ENCODE measurements around the gene PTHLH. TPM values are rescaled to one million over a fixed set of nuclear protein-coding genes. Genes with fewer than 3 reads are reported as not detected.

Gene PTHLH
- total and polyA plus RNA-seq, 12 donors = 0.11 to 0.55 (median 0.30) TPM; not detected in 6

DNA sequence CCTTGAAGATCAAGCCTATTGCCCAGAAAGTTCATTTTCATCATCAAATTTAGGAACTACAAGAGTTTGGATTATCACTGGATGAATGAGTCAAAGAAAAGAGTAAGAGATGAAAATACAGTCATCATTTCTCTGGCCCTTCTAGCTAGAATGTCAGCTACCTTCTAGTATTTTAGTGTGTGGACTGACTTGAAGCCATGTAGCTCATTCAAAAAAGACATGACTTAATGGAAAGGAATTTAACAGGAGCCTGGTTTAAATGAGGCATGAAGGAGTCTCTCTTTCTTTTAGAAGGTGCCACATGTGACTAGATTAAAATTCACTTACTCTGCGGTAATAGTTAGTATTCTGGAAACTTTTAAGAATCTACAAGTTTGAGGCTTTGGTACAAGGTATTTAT lies 7.1 kb downstream of the PTHLH start:
- TF ChIP-seq, protein P1, sequence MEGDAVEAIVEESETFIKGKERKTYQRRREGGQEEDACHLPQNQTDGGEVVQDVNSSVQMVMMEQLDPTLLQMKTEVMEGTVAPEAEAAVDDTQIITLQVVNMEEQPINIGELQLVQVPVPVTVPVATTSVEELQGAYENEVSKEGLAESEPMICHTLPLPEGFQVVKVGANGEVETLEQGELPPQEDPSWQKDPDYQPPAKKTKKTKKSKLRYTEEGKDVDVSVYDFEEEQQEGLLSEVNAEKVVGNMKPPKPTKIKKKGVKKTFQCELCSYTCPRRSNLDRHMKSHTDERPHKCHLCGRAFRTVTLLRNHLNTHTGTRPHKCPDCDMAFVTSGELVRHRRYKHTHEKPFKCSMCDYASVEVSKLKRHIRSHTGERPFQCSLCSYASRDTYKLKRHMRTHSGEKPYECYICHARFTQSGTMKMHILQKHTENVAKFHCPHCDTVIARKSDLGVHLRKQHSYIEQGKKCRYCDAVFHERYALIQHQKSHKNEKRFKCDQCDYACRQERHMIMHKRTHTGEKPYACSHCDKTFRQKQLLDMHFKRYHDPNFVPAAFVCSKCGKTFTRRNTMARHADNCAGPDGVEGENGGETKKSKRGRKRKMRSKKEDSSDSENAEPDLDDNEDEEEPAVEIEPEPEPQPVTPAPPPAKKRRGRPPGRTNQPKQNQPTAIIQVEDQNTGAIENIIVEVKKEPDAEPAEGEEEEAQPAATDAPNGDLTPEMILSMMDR (IDR thresholded peaks at IDR 0.05) = no peak
- no peak for TF ChIP-seq POLR2A (IDR thresholded peaks at IDR 0.05)
- Histone ChIP-seq H3K27me3 (peaks cover 52% of the 10 kb centered on the region), H3K4me3 (no peak overlapping the region), H3K4me1 (replicated peaks in 1 of 2) (peaks cover 7 to 17% of the 10 kb centered on the region in 2 donors), H3K9me3 (replicated peaks in 1 of 3) (no peaks in the 10 kb centered on the region), H3K27ac (no peak overlapping the region), H3K36me3 (replicated peaks in 1 of 2) (no peaks in the 10 kb centered on the region)
- 47 to 86% (median 65%) methylated on average over 1 of the region's 1 CpG for WGBS, 4 donors
- no peak for DNase-seq
- intact Hi-C loops (cut with DNase I) = no loop called here

DNA sequence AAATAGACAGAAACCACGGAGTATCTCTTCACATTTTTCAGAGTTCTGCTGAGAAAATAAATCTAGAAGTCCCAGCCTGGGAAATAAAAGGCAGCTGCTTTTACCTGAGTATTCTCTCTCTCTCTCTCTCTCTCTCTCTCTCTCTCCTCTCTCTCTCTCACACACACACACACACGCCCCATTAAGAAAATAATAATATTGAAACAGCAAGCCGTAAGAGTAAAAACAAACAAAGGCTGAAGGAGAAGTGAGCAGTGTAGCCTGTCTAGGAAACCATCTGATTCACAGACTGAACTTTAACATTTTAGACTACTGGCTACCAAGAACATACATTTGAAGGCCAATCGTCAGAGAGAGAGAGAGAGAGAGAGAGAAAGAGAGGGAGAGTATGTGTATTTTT lies 8.4 kb downstream of the PTHLH start:
- no peak overlapping the region for H3K27ac ChIP-seq
- TF ChIP-seq, protein P1 (IDR thresholded peaks at IDR 0.05) = no peak
- no peak for TF ChIP-seq POLR2A (IDR thresholded peaks at IDR 0.05)
- intact Hi-C loops (cut with DNase I) = no loop called here
- WGBS, 4 donors = 36 to 52% (median 42%) methylated on average over 4 of the region's 4 CpGs
- no peak overlapping the region for H3K4me3 ChIP-seq
- H3K36me3 ChIP-seq (replicated peaks in 1 of 2) = no peaks in the 10 kb centered on the region
- peaks cover 3 to 7% of the 10 kb centered on the region in 2 donors for H3K4me1 ChIP-seq (replicated peaks in 1 of 2)
- DNase-seq = no peak
- peaks cover 46% of the 10 kb centered on the region for H3K27me3 ChIP-seq
- H3K9me3 ChIP-seq (replicated peaks in 1 of 3) = no peaks in the 10 kb centered on the region

GRCh38 chr12:27960821-27961220 lies 11.7 kb downstream of the PTHLH start:
- no peaks in the 10 kb centered on the region for H3K4me1 ChIP-seq (replicated peaks in 1 of 2)
- DNase-seq = no peak
- no peaks in the 10 kb centered on the region for H3K9me3 ChIP-seq (replicated peaks in 1 of 3)
- no peak overlapping the region for H3K27ac ChIP-seq
- TF ChIP-seq, protein P1 (IDR thresholded peaks at IDR 0.05) = no peak
- TF ChIP-seq POLR2A (IDR thresholded peaks at IDR 0.05) = no peak
- no peak overlapping the region for H3K4me3 ChIP-seq
- intact Hi-C loops (cut with DNase I) = no loop called here
- peaks cover 13% of the 10 kb centered on the region for H3K27me3 ChIP-seq
- H3K36me3 ChIP-seq (replicated peaks in 1 of 2) = no peaks in the 10 kb centered on the region
- 82 to 86% (median 84%) methylated on average over 3 of the region's 3 CpGs for WGBS, 4 donors

- Histone ChIP-seq H3K4me3 (no peak overlapping the region), H3K9me3 (replicated peaks in 1 of 3) (no peaks in the 10 kb centered on the region), H3K36me3 (replicated peaks in 1 of 2) (no peaks in the 10 kb centered on the region), H3K27me3 (no peaks in the 10 kb centered on the region), H3K27ac (no peak overlapping the region), H3K4me1 (replicated peaks in 1 of 2) (no peaks in the 10 kb centered on the region)
- intact Hi-C loops (cut with DNase I) = no loop called here
- no peak for DNase-seq
- TF ChIP-seq, protein P1 (IDR thresholded peaks at IDR 0.05) = no peak
- no peak for TF ChIP-seq POLR2A (IDR thresholded peaks at IDR 0.05)
- WGBS, 4 donors = 82 to 92% (median 87%) methylated on average over 3 of the region's 3 CpGs
Observed at GRCh38 chr12:27958675-27959074, 13.9 kb downstream of the PTHLH start.
